ENCODE measurements around the gene DHX30.

DHX30 gene

DNA sequence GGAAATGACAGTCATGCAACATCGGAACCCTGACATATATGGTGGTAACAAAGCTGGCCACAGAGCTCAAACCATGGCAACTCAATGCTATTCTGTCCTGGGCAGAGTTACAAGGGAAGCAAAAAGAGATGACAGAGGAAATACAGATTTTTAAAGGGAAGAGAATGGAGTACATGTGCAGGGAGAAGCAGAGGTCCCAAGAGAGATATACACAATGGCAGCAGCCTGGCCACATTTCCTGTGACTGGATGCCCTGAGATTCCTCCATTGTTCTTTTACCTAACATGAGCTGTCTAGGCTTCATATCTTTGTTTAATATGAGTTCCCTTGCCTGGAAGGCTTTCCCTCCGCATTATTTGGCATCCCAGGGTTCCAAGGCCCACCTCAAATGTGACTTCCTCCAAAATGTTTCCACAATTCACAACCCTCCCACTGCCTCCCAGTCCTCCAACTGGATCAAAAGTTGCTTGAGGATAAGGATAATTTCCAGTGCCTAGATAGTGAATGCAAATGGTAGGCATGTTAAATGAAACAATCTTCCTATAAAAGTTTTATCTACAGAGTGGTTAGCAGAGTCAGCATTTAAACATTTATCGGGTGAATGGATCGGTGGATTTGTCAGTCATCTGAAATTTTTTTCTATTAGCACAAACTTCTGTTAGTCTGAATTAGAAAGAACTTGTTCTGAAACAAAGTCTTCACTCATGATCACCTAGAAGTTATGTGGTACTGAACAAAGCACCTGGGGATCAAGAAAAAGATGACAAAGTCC lies 86.2 kb downstream of the DHX30 start:
- TF ChIP-seq CTCF (IDR thresholded peaks at IDR 0.05; ENCODE audit: insufficient read depth, low read length, poor library complexity, severe bottlenecking): no peak
- peaks cover 15% of the 10 kb centered on the region for H3K36me3 ChIP-seq (ENCODE audit: control insufficient read depth, insufficient read depth, low read length)
- DNase-seq (ENCODE audit: extremely low read depth, insufficient read length): no peak

GRCh38 chr3:47890126-47890827 lies 87.3 kb downstream of the DHX30 start:
- DNase-seq (ENCODE audit: extremely low read depth, insufficient read length): no peak
- TF ChIP-seq CTCF (IDR thresholded peaks at IDR 0.05; ENCODE audit: insufficient read depth, low read length, poor library complexity, severe bottlenecking): no peak
- Histone ChIP-seq H3K36me3 (ENCODE audit: control insufficient read depth, insufficient read depth, low read length) (peaks cover 15% of the 10 kb centered on the region), H3K4me3 (replicated peaks; ENCODE audit: low read depth, low read length) (no peak overlapping the region), H3K27me3 (replicated peaks; ENCODE audit: control insufficient read depth, insufficient read depth, low read length) (no peaks in the 10 kb centered on the region)

More for the DNA sequence above, 86.2 kb downstream of the DHX30 start:
- no peak overlapping the region for H3K4me3 ChIP-seq (replicated peaks; ENCODE audit: low read depth, low read length)
- H3K27me3 ChIP-seq (replicated peaks; ENCODE audit: control insufficient read depth, insufficient read depth, low read length): no peaks in the 10 kb centered on the region

DNA sequence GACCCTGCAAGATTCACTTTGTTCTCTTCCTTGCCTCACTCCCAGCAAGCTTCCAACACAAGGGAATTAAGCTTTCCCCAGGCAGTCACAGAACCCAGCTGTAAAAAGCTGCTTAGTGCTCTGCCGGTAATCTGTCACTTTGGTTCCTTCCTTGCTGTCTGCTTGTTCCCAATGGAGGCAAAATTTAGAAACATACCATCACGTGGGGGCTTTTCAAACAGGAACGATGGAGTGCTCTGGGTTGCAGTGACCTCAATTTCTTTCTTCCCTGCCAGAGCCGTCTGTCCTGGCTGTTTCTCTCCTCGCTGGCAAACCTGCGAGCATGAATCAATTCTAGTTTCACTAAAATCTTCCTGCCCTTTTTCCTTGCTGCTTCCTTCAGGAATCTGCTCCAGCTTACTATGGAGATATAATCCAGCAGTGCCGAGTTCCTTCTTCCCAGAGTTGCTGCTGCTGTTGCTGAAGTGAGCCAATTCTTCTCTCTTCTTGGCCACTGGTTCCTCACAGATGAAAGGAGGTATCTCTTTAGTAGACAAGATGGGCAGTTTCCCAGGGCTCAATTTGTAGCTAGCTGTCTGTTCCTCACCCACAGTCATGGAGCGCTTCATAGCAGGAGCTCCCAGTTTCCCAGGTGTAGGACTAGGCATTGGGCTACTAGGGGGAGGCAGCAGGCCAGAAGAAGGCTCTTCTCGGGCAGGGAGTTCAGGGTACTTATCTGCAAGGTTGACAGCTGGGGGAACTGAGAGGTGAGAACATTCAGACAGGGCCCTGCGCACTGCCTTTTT lies 88.1 kb downstream of the DHX30 start:
- no peak for TF ChIP-seq CTCF (IDR thresholded peaks at IDR 0.05; ENCODE audit: insufficient read depth, low read length, poor library complexity, severe bottlenecking)
- no peak overlapping the region for H3K4me3 ChIP-seq (replicated peaks; ENCODE audit: low read depth, low read length)
- H3K36me3 ChIP-seq (ENCODE audit: control insufficient read depth, insufficient read depth, low read length): peaks cover 15% of the 10 kb centered on the region
- H3K27me3 ChIP-seq (replicated peaks; ENCODE audit: control insufficient read depth, insufficient read depth, low read length): no peaks in the 10 kb centered on the region
- DNase-seq (ENCODE audit: extremely low read depth, insufficient read length): no peak

DNA sequence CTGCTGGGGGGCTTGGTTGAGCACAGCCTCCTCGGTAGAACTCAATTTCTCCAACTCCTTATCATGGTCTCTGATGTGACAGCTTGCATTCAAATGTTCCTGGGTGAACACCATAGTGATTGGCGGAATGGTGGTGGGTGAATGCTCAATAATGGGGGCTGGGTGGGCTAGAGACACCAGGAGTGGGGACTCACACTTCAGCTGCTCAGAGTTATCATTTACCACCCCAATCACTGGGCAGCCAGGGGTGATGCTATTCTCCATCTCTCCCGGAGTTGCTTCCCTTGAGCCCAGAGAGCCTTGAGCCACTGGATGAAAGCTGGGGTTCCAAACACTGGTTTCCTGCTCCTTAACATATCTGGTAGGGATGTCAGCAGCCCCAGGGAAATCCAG lies 88.7 kb downstream of the DHX30 start:
- Histone ChIP-seq H3K36me3 (ENCODE audit: control insufficient read depth, insufficient read depth, low read length) (peaks cover 15% of the 10 kb centered on the region), H3K27me3 (replicated peaks; ENCODE audit: control insufficient read depth, insufficient read depth, low read length) (no peaks in the 10 kb centered on the region), H3K4me3 (replicated peaks; ENCODE audit: low read depth, low read length) (no peak overlapping the region)
- TF ChIP-seq CTCF (IDR thresholded peaks at IDR 0.05; ENCODE audit: insufficient read depth, low read length, poor library complexity, severe bottlenecking): no peak
- DNase-seq (ENCODE audit: extremely low read depth, insufficient read length): no peak

- H3K27me3 ChIP-seq (replicated peaks; ENCODE audit: control insufficient read depth, insufficient read depth, low read length): no peaks in the 10 kb centered on the region
- no peak overlapping the region for H3K4me3 ChIP-seq (replicated peaks; ENCODE audit: low read depth, low read length)
- H3K36me3 ChIP-seq (ENCODE audit: control insufficient read depth, insufficient read depth, low read length): peaks cover 15% of the 10 kb centered on the region
- no peak for TF ChIP-seq CTCF (IDR thresholded peaks at IDR 0.05; ENCODE audit: insufficient read depth, low read length, poor library complexity, severe bottlenecking)
- no peak for DNase-seq (ENCODE audit: extremely low read depth, insufficient read length)
Measured at GRCh38 chr3:47892286-47893040, 89.5 kb downstream of the DHX30 start.
